Ishikawa (cell line): ENCODE data around the gene MYL4.

Source experiments
- CEBPB ChIP-seq: IDR thresholded peaks from 2 replicates; pipeline ENCODE4 v1.6.1; 2012
- CREB1 ChIP-seq: IDR thresholded peaks from 2 replicates; pipeline ENCODE4 v1.6.1; 2012; ENCODE audit warnings: low read depth
- EGR1 ChIP-seq: IDR thresholded peaks from 2 replicates; pipeline ENCODE4 v1.6.1; 2012
- EP300 ChIP-seq: IDR thresholded peaks from 2 replicates; pipeline ENCODE4 v1.6.1; 2012; ENCODE audit warnings: borderline replicate concordance
- FOXM1 ChIP-seq: IDR thresholded peaks from 2 replicates; pipeline ENCODE4 v1.6.1; 2012; ENCODE audit warnings: low read depth, borderline replicate concordance
- NFIC ChIP-seq: IDR thresholded peaks from 2 replicates; pipeline ENCODE4 v1.6.1; 2012
- RAD21 ChIP-seq: IDR thresholded peaks from 2 replicates; pipeline ENCODE4 v1.6.1; 2012; ENCODE audit warnings: low read depth
- REST ChIP-seq: IDR thresholded peaks from 2 replicates; pipeline ENCODE4 v1.6.1; 2012; ENCODE audit warnings: low read depth, mild to moderate bottlenecking
- TAF1 ChIP-seq: IDR thresholded peaks from 2 replicates; pipeline ENCODE4 v1.6.1; 2012; ENCODE audit warnings: low read depth, mild to moderate bottlenecking
- TCF12 ChIP-seq: IDR thresholded peaks from 2 replicates; pipeline ENCODE4 v1.6.1; 2012; ENCODE audit warnings: low read depth
- TEAD4 ChIP-seq: IDR thresholded peaks from 2 replicates; pipeline ENCODE4 v1.6.1; 2012
- USF1 ChIP-seq: IDR thresholded peaks from 2 replicates; pipeline ENCODE4 v1.6.1; 2012
- YY1 ChIP-seq: IDR thresholded peaks from 2 replicates; pipeline ENCODE4 v1.6.1; 2012; ENCODE audit warnings: low read depth
- ZBTB7A ChIP-seq: IDR thresholded peaks from 2 replicates; pipeline ENCODE4 v1.6.1; 2012; ENCODE audit warnings: low read depth
- TF ChIP-seq, protein P1 (sequence below): IDR thresholded peaks from 2 replicates; pipeline ENCODE4 v1.6.1; 2012

MYL4 gene

DNA sequence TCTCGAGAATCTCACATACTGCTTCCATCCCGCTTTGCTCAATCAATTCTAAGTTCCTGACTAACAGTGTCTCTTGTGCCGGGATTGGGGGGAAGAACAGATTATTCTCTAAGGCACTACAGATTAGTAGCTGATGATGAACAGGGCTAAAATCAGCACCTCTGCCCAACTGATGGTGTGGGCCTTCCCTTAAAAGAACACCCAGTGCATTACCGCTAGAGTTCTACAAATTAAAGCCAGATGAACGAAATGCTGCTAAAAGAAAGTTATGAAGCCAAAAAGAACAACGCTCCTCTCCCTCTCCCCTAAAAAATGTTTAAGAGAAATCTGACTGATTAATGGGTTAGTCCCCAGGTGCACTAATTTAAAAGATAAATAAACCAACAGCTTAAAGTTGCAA is 24.5 kb upstream of the MYL4 start:
- TF ChIP-seq CREB1, result no peak
- no peak for TF ChIP-seq TAF1
- TF ChIP-seq, protein P1, sequence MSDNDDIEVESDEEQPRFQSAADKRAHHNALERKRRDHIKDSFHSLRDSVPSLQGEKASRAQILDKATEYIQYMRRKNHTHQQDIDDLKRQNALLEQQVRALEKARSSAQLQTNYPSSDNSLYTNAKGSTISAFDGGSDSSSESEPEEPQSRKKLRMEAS, result no peak
- TF ChIP-seq TEAD4, result no peak
- TF ChIP-seq NFIC, result no peak
- no peak for TF ChIP-seq TCF12
- TF ChIP-seq CEBPB, result no peak
- no peak for TF ChIP-seq REST
- TF ChIP-seq USF1, result no peak
- TF ChIP-seq YY1, result no peak
- no peak for TF ChIP-seq ZBTB7A
- no peak for TF ChIP-seq EP300

DNA sequence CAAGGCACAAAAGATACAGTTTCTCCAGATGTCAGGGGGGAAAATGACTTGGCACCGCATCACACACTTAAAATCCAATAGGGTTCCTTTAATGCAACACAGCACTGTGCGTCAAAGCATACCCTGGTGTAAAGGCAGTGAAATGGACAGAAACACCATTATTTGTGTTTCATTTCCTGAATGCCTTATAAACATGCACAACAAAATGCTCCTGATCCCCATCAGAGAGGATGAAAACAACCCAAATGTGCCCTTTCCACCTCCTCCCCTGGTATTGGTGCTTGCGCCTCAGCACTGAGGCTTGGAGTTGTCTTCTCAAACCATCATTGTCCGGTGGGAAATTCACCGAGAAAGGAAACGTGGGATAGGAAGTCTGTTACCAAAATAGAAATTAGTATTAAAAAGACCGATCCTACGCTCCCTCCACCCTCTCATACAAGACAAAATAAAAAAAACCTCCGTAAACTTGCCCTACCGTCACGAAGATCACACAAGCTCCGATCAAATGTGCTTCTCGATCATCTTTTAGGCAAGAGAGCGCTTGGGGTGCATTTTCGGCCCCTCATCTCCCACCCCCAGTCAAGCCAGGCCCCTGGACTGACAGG is 20.8 kb upstream of the MYL4 start:
- TF ChIP-seq FOXM1 (no peak), ZBTB7A (0 out of 2 replicates have a peak, but pooled peaks have one; percentile 33), EP300 (no peak)

GRCh38 chr17:47188876-47189731 is 20.0 kb upstream of the MYL4 start, which contains the start of gene CDC27:
TSS of gene CDC27 (minus strand) at chr17:47189295. CDS start at chr17:47189172, 123 bp downstream.
- TF ChIP-seq YY1 (no peak), EGR1 (no peak), REST (no peak), FOXM1 (peak; percentile 49; the same call in 1 of the 2 replicates), USF1 (no peak), ZBTB7A (peak; percentile 54; the same call in 1 of the 2 replicates), TAF1 (peak; percentile 79), NFIC (0 out of 2 replicates have a peak, but pooled peaks have one; percentile 16), CREB1 (no peak), TEAD4 (no peak; the same call in 1 of the 2 replicates), EP300 (no peak), RAD21 (no peak)
- TF ChIP-seq, protein P1, result peak; percentile 68

DNA sequence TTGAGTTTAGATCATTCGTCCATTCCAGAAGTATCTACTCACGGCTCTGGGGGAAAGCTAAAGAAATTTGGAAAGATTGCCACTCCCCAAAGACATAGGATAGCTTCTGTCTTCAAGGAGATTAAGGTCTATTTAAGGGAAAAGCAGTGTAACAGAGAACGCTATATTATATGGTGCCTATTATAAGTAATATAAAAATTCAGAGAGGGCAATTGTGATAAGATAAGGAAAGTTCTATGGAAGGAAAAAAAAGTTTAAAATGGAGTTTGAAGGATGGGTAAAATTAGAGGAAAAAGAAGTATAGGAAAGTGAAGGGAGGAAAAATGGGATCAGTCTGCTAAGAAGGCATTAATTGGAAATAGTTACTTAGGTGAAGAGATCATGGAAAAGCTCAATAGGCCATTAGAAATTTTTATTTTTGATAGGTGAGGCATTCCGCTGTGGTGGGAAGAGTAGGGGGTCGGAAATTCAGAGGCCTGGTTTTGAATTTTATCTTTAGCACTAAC is 19.4 kb upstream of the MYL4 start:
- TF ChIP-seq USF1, result no peak
- no peak for TF ChIP-seq EGR1
- TF ChIP-seq CREB1, result no peak
- TF ChIP-seq EP300, result no peak
- TF ChIP-seq YY1, result no peak

DNA sequence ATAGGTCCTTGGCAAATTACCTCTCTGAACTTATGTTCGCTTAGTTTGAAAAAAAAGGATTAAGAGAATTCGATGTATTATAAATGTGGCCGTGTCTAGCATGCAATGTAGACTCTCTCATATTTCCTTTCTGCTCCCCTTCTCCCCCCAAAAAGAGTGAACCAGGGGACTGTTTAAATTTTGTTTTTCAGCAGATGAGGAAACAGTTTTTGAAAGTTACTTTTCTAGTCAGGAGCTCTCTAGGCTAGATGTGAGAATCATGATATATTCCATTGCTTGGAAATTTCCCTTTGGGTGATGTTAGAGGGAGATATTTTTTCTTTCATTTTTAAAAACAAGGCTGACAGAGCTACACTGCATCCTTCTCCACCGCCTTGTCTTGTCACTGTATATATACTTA is 18.9 kb upstream of the MYL4 start:
- no peak for TF ChIP-seq TEAD4
